NCI-H345 treated with DMSO at 0.1 percent for 48 hours (cell line): ENCODE measurements around the gene HOXD1.

Source experiments
- DNase-seq: peaks from one replicate; lab custom pipeline; 2025; ENCODE audit not compliant: unreplicated experiment; lab: John Stamatoyannopoulos, UW

Gene HOXD1

GRCh38 chr2:176178757-176179295, 9.6 kb upstream of the HOXD1 start:
- no peak for DNase-seq

DNA sequence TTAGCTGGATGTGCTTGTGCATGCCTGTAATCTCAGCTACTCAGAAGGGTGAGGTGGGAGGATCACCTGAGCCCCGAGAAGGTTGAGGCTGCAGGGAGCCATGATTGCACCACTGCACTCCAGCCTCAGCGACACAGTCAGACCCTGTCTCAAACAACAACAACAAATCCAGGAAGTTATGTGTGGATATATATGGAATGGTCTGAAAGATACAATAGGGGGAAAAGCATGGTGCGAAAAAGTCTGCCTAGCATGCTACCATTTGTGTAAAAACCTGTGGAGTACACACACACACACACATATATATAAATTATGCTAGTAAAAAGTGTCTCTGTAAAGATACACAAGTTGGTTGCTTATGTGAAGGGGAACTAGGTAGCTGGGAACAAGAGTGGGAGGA, 6.9 kb upstream of the HOXD1 start:
- DNase-seq, result no peak

DNA sequence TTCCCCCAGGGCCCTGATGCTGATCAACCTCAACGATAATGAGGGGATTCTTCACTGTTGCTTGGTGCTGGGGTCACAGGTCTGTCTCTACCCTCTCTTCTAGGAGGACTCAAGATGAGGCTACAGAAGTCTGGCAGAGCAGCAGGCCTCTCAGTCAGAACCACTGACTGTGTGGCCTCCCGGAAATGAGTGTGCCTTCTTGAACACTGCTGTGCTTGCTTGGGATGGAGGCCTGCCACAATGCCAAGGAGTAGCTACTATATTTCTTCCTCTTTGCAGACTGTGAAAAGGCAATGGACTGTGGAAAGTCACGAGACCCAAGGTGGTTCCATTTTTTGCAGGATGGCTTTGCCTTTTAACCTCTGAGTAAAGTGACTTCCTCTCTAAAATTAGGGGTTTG, 5.8 kb upstream of the HOXD1 start:
- DNase-seq, result no peak

DNA sequence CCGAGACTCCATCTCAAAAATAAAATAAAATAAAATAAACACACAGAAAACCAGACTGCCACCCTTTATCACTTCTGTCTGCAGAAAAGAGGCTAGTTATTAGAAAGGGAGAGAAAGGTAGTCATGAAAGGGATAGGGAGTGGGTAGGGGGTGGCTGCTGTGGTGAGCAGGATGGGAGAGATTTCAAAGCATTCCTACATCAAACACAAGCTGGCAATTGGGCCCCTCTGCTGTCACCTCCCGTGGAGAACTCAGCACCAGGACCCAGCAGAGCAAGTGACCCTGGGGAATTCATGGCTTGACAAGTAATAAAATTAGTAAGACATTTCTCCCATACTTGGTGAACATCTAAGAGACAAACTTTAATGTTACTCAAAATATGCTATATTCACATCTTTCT, 3.7 kb upstream of the HOXD1 start:
- DNase-seq, result no peak

- DNase-seq, result no peak
Observed at GRCh38 chr2:176186024-176186423, 2.4 kb upstream of the HOXD1 start.

GRCh38 chr2:176187200-176187898, 1.1 kb upstream of the HOXD1 start:
- no peak for DNase-seq

DNA sequence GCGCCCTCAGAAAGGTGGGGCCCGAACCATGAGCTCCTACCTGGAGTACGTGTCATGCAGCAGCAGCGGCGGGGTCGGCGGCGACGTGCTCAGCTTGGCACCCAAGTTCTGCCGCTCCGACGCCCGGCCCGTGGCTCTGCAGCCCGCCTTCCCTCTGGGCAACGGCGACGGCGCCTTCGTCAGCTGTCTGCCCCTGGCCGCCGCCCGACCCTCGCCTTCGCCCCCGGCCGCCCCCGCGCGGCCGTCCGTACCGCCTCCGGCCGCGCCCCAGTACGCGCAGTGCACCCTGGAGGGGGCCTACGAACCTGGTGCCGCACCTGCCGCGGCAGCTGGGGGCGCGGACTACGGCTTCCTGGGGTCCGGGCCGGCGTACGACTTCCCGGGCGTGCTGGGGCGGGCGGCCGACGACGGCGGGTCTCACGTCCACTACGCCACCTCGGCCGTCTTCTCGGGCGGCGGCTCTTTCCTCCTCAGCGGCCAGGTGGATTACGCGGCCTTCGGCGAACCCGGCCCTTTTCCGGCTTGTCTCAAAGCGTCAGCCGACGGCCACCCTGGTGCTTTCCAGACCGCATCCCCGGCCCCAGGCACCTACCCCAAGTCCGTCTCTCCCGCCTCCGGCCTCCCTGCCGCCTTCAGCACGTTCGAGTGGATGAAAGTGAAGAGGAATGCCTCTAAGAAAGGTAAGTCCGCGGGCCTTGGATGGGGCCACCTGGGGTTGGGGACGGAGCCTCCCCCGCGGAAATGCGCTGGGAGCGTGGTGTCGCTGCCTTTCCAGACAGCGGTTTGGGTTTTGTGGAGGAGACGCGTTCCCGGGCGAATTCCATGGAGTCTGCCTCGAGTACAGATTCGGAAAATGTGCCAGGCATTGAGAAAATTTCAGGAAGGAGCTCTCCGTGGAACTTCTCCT, 559 bp downstream of the HOXD1 start:
- peak; percentile 8 for DNase-seq

DNA sequence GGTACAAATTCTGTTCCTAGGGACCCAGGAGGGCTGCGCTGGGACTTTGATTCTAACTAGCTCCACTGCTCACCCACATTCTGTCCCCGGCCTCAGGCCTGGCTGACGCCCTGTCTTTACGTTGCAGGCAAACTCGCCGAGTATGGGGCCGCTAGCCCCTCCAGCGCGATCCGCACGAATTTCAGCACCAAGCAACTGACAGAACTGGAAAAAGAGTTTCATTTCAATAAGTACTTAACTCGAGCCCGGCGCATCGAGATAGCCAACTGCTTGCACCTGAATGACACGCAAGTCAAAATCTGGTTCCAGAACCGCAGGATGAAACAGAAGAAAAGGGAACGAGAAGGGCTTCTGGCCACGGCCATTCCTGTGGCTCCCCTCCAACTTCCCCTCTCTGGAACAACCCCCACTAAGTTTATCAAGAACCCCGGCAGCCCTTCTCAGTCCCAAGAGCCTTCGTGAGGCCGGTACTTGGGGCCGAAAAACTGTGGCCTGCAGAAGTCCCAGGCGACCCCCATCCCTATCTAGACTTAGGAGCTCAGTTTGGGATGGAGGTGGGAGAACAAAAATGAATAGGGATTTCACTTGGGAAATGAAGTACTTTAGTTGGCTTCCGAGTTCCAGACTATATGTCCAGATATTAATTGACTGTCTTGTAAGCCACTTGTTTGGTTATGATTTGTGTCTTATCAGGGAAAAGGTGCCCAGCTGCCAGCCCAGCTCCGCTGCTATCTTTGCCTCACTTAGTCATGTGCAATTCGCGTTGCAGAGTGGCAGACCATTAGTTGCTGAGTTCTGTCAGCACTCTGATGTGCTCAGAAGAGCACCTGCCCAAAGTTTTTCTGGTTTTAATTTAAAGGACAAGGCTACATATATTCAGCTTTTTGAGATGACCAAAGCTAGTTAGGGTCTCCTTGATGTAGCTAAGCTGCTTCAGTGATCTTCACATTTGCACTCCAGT, 1.5 kb downstream of the HOXD1 start:
- no peak for DNase-seq

DNA sequence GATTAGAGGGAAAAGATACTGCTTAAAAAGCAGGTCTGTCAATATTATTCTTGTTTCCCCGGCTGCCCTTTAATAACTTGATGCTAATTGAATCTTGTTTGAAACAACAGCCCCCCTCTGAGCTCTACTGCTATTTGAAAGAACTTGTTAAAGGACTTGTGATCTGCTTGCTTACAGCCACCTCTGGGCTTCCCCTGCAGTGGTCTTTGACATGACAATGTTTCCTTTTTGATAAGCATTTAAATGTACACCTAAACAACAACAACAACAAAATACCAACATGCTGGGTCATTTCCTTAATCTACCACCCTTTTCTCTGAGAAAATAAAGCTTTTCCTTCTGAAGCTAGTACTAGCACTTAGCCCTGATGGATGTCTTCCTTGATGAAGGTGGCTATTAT, 3.9 kb downstream of the HOXD1 start:
- DNase-seq, result no peak

GRCh38 chr2:176193048-176193447, 4.6 kb downstream of the HOXD1 start:
- DNase-seq, result no peak

GRCh38 chr2:176199902-176200301, 11.4 kb downstream of the HOXD1 start:
- no peak for DNase-seq

DNA sequence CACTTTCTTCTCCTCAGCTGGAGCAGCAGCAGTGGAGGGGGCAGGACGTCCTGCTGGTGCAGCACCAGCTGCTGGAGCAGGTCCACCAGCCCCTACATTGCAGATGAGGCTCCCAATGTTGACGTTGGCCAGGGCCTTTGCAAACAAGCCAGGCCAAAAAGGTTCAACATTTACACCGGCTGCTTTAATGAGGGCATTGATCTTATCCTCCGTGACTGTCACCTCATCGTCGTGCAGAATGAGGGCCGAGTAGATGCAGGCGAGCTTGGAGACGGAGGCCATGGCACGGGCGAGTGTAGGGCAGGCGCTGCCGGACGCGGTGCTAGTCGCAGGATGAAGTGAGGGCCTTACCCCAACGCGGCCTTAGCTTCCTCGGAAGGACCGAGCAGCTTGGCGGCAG, 12.5 kb downstream of the HOXD1 start:
- DNase-seq, result no peak

DNA sequence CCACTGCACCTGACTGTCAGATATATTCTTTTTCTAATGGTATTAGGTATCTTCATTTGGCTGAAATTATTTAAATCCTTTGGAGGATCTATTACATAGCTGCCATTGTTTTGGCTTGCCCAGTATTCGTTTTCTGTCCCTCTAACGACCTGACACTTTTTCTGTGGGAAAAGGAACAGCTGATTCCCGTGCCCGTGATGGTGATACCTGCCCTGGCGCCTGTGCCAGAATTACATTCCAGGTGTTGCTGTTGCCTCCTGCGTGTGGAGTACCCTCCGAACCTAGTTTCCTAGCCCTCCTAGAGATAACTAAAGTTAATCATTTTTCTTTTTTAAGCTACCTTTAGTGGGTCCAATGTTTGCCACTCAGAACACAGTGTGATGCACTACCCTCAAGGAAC, 14.0 kb downstream of the HOXD1 start:
- DNase-seq, result no peak

GRCh38 chr2:176205126-176205525, 16.7 kb downstream of the HOXD1 start:
- no peak for DNase-seq

- no peak for DNase-seq
Observed at GRCh38 chr2:176206136-176206535, 17.7 kb downstream of the HOXD1 start.

DNA sequence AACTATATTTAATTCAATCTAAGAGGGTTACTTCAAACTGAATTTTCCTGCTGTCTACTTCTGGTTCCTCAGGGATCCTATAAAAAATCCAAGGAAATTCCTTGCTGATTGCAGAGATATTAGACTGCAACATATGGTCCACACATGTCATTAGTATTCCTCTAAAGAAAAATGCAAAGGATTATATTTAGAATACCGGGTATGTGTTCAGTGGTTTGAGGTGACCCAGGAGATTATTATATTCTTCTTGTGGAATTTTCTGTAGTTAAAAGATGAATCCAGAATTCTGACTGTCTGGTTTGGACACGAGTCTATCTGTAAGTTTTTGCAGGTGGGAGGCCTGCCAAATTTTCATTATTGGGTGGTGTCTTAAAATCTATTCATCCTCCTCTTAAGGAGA, 18.2 kb downstream of the HOXD1 start:
- no peak for DNase-seq

- no peak for DNase-seq
Observed at GRCh38 chr2:176211110-176211509, 22.6 kb downstream of the HOXD1 start.

DNA sequence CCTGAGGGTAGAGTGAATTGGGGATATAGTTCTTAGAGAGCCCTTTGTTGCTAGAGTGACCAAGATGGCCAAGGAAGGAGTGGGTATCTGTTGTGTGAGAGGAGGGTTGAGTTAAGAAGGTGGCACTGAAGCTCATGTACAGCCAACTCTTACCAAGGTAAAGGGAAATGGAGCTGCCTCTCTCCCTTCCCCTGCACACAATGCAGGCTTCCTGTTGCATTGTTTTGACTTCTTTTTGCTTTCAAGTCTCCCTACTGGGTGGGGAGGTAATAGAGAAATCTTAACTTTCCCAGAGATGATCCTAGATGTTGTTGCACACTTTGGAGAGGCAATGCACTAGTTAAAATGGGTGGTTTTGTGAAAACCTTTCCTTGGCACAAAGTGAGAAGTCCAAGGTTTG, 23.8 kb downstream of the HOXD1 start:
- no peak for DNase-seq

DNA sequence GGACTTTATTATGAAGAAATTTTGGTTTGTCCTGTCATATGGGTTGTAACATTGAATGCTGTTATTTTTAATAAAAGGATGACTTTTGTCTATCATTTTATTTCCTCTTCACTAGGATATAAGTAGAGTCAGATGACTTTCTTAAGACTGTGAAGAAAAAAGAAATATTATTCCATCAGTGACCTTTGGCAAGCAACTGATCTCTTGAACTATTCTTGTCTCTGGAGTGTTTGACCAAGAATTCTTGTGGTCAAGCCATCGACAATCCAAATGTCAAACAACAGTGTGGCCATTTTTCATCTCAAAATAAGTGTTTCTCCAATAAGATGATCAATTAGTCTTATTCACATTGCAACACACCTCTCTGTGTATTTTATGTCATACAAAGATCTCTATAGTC, 24.9 kb downstream of the HOXD1 start:
- no peak for DNase-seq

DNA sequence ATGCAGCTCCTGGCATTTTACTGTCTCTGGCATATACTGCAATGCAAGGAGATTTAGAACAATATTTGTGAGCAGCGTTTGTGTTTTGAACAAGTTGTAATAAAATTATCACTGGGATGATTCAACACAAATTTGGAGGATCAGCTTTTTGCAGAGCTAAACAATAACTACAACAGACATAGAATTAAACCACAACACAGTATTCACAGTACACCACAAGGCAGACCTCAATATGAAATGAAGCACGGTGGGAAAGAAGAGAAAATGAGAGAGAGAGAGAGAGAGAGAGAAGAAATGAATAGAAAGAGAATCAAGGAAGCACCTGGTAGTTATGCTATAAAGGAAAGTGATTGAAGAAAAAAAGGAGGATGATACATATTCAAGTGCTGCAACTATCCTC, 39.4 kb downstream of the HOXD1 start:
- no peak for DNase-seq

DNA sequence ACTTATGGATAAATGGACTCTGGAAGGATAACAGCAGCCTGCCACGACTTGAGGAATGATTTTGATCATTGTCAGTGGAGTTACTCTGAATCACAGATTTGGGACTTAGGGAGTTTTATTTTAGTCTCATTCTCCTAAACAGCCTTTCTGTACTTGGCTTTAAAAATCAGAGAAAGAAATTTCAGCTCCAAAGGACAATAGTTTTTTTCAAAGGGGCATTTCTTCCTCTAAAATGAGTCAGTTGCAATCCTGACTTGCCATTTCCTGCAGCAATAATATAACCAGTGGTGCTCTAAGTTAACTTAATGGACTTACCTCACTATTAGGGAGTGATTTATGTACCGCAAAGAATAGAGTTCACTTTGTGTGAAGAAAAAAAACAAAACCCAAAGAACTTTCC, 45.7 kb downstream of the HOXD1 start:
- no peak for DNase-seq
